NCI-H748 (cell line): ENCODE results near the gene ZBTB24.
A peak's percentile ranks its signal among the peaks of the same experiment; 100 is the strongest.

Experiments used
- DNase-seq: peaks from one replicate; lab custom pipeline; 2025; ENCODE audit not compliant: unreplicated experiment; lab: John Stamatoyannopoulos, UW

ZBTB24 gene

DNA sequence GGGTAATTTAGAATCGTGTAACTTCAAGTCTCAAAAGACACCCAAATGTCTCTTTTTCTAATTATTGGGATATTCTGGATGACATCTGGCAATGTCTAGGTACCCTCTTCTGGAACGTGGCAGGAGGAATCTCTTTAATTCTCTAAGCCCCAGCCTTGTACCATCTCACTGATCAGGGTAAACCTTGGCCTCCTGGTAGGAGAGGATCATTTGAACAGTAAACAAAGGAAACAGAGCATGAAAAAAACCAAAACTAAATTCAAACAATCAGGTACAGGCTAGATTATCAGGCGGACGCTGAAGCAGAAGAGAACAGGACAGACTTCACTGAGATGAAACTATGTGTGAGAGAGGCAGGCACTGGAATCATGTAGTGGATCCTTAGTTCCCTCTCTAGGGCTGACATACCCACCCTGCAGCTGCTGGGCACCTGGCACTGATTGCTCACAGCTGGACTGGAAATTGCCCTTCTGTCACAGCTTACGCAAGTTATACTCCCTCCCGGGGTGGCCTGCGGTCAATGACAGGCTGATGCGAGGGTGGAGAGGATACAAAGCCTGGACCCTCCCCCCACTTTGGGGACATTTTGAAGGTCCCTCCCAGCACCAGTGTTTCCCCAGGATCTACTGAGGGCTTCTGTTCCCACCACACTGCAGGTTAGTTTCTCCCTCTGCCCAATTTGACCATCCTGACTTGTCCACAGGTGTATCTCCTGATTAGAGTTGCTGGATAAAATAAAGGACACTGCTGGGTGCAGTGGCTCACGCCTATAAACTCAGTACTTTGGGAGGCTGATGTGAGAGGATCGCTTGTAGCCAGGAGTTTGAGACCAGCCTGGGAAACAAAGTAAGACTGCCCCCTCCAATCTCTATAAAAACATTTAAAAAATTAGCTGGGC is 20.6 kb upstream of the ZBTB24 start:
- peak; percentile 37 for DNase-seq

GRCh38 chr6:109498936-109499335 is 15.9 kb upstream of the ZBTB24 start:
- DNase-seq = no peak

DNA sequence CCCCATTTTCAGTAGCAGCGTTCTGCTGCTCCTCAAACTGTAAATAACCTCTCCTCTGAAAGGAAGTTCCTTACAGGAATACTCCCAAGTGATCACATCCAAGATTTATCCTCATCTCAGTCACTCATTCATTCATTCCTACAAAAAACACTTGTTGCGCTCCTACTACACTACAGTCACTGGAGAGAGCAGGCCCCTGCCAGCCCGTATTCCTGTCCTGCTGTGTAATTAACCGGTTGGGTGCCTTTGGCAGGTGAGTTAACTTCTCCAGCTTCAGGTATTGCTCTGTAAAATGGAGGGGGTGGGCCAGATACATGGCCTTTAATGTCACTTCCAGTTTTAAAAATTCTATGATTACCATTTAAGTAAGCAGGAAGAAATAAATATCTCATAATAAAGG is 15.0 kb upstream of the ZBTB24 start:
- no peak for DNase-seq

DNA sequence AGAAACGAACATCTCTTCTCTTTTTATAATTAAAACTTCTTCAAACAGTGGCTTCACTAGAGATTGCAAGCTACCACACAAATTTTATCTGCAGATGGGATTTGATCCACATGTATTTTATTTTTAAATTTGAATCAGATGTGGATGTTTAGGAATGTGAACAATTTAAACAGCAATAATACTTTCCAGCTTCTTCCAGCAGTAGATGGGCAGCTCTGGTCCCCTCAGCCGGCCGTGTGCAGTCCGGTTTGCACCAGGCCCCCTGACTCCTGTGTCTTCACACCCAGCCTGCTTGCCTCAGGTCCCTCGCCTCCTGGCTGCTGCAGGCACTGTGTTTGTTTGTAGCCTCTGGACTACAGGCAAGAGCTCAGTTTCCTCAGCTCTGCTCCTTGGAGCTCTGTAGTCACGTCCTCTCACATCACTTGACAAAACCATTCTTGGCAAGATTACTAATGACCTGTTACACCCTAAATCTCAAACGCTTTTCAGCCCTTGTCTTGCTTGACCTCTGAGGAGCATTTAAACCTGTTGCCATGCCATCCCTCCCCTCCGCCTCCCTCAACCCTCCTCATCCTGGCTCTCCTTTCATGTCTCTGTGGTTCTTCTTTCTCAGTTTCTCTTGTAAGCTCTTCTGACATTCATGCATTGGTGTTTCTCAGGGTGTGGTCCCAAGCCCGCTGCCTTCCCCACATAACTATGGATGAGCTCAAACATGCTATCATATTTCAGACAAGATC is 13.2 kb upstream of the ZBTB24 start:
- no peak for DNase-seq

DNA sequence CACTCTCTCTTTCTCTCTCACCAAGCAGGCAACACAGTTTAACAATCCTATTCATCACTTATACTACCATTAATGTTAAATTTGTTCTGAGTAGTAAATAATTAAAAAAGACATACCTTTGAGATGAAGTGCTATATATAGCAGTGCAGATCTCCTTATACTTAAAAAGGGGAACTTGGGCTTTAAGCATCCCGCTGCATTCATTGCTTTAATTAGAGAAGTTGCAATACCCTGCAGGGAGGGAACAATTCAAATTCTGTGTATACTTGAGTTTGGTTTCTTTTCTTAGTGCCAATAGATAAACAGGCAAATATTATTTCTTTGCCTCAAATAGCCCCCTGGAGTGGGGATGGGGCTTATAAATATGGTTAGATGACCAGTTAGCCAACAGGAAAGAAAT is 10.8 kb upstream of the ZBTB24 start:
- no peak for DNase-seq

DNA sequence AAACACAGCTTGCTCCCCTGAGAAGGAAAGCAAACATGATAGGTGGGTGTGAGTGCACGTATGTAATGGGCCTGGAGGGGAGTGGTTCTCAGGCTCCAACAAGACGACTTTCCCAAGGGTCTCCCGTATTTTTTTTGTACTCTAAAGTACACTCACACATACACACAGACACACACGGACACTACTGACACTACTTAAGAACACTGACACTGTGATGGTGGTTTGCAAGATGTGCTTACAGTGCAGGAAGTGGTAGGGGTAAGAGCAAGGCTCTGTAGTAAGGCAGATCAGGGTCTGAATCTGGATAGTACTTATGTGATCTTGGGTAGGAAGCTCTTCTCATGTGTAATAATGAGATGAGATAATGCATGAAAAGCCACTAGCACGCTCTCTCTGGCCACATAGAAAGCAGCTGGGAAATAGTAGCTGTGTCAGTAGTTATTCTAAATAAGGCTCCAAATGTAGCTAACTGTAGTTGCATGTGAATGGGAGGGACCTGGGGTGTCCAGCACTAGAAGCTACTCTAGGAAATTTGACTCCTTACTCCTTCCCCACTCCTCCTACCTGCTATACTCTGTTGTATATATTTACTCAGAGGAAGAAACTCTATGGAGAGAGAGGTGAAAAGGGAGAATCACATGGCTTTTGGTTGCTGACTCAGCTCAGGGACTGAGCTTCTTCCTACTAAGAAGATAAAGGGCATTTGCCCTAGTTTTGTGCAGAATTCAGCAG is 8.4 kb upstream of the ZBTB24 start:
- no peak for DNase-seq

DNA sequence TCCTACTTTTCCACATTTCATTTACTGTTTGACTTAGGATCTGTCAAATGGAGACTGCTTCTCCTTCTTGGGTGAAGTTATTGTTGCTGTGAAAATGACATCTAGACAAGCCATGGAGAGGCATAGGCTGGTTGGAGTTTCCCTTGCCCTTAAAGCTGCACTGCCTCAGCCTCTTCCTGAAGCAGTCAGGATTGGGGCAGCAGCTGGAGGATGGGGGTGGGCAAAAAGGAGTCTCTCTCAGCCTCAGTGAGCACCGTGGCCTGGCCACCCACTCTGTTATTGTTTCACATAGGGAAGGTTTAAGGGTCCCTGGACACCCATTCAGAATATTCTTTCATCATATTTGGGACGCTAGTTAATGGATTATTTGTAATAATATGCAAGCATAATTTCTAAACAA is 7.7 kb upstream of the ZBTB24 start:
- no peak for DNase-seq

- no peak for DNase-seq
Observed at GRCh38 chr6:109488001-109488400, 5.0 kb upstream of the ZBTB24 start.

DNA sequence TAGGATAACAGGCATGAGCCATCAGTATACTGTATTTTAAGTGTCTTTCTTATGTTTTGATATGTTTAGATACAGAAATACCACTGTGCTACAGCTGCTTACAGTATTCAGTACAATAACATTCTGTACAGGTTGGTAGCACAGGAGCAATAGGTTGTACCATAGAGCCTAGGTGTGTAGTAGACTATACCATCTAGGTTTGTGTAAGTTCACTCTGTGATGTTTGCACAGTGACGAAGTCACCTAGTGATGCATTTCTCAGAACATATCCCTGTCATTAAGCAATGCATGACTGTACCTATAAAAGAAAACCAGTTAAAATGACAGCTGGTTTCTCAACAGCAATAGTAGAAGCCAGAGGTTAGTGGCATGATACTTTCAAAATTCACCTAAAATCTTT is 3.0 kb upstream of the ZBTB24 start:
- DNase-seq = no peak

DNA sequence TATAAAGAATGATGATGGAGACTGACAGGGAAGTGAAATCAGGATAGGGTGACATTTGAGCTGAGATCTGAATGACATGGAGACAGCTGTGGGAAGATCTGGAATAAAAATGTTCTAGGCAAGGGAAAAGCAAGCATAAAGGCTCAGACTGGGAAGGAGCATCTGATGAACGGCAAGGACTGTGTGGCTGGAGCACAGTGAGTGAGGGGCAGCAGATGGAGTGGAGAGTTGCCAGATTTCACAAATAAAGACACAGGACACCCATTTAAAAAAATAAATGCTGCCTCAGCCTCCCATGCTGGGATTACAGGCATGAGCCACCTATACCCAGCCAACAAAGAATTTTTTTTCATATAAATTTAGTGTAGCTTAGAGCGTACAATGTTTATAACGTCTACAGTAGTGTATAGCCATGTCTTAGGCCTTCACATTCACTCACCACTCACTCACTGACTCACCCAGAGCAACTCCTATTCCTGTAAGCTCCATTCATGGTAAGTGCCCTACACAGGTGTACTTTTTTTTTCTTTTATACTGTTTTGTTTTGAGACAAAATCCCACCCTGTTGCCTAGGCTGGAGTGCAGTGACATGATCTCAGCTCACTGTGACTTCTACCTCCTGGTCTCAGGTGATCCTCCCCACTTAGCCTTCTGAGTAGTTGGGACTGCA is 2.4 kb upstream of the ZBTB24 start:
- no peak for DNase-seq

DNA sequence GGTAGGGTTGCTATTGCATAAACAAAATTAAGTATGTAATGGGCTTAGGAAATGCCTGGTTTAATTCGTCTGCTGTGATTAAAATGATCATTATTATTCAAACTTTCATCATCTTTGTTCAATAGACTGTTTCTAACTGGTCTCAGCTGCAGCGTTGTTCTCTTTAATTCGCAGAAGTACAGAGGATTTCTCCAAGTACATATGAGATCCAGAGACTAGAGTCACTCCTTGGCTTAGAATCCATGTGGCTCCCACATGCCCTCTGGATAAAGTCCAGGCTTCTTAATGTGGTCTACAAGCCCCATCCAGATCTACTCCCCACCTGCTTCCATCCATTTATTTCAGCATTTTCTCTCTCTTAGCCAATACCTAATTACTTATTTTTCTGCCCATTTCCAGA is 1.1 kb upstream of the ZBTB24 start:
- DNase-seq = no peak

DNA sequence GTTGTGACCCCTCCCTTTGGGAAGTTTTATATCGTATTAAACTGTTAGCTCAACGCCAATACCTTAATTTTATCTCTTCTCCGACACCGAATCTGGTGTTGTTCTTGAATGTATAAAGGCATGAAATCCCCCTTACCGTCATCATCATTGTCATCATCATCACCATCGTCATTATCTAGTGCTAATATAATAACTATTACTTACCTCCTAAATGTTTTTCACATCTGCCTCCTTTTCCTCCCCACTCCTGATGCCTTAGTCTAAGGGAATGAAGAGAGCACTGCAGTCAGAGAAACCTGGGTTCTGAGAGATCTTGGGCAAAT is 677 bp upstream of the ZBTB24 start:
- DNase-seq = peak; percentile 42

DNA sequence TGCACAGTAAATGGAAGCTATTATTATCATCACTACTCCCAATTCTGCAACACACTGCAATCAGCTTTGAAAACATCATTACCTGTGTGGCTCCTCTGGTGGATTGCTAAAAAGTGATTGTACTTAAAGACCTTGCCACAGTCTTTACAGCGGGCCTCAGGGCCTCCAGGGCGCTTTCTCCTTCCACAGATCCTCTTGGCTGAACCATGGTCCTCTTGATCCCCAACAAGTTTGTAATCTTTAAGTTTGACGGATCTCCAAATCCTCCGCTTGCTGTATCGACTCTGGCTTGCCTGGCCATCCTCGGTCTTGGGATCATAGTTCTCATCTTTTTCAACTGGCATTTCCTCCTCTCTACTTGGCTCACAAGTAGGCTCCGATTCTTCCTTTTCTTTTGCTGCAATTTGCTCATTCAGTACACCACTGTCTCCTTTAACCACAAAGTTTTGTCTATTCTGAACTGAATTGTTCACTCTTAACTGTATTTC is 2.0 kb downstream of the ZBTB24 start:
- DNase-seq = no peak

- DNase-seq = no peak
Observed at GRCh38 chr6:109478841-109479624, 4.0 kb downstream of the ZBTB24 start.

- no peak for DNase-seq
Observed at GRCh38 chr6:109478222-109478805, 4.7 kb downstream of the ZBTB24 start.

DNA sequence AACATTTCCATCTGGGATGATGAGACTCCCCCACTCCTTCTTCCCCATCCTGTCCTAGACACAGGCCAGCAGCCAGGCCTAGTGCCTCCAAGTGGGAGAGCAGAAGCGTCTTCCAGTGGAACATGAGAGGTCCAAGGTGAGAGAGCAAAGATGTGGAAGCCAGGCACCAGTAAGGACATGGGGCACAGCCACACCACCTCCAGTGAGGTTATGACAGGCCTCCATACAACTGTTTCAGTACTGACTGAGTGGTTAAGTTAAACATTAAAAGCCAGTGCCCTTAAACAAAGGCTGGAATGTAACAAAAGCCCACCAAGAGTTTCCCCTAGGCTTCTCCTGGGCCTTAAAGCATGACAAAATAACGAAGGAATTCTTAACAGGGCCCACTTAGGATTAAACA is 5.3 kb downstream of the ZBTB24 start:
- no peak for DNase-seq

- DNase-seq = no peak
Observed at GRCh38 chr6:109477184-109477583, 5.8 kb downstream of the ZBTB24 start.

- no peak for DNase-seq
Observed at GRCh38 chr6:109475625-109476024, 7.4 kb downstream of the ZBTB24 start.

DNA sequence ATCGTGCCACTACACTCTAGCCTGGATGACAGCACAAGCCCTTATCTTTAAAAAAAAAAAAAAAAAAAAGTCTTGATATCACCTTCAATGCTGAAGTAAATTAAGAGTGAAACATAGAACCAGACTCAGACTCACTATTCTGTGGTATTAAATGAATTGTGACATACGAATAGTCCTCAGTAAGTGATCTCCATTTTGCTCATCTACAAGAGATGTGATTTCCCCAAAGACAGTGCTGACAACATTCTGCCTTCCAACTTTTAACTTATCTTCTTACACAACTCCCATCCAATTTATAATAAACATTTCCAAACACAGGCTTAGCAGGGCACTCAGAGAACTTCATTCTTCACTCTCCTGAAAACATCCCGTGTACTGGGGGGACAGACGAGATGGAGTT is 8.0 kb downstream of the ZBTB24 start:
- DNase-seq = no peak

DNA sequence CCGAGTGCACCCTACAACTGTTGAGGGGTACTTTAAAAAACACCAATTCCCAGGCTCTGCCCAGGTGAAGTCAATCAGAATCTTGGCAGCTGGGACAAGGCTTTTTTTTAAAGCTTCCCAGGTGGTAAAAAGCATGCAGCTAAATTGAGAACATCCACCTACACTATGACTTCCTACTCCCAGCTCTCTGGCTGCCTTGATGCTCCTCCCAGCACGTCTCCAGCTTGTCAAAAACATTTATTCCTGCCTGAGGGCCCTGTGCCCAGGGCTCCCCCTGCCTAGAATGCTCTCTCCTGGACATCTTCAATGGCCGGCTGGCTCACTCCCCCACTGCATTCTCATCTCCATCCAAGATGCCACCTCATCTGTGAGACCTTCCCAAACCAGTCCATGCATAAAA is 9.9 kb downstream of the ZBTB24 start:
- no peak for DNase-seq
